GM12878 (cell line): ENCODE results near the gene UBXN7. TPM values are rescaled to one million over a fixed set of nuclear protein-coding genes. Genes with fewer than 3 reads are reported as not detected.
A peak's percentile ranks its signal among the peaks of the same experiment; 100 is the strongest.
"Not testable (repeated sequence)": the region's sequence is repeated elsewhere in the genome, so short reads cannot be mapped to it uniquely, and the experiment has no call there.

ENCODE experiments used
- ATAC-seq: fragments of 200-7000 bp; cut with Tn5 transposase; 3 replicates; pipeline ENCODE4 v1.9.1; 2020; ENCODE audit warnings: mild to moderate bottlenecking, moderate library complexity
- BruUV-seq: library from RNA; stranded (reverse); fragments of 400-500 nt; replicated peaks from 2 replicates; lab custom pipeline; 2021; lab: Mats Ljungman, UMichigan
- CTCF ChIA-PET: fragments of 300-600 bp; sonication (Branson Sonifier 250); formaldehyde crosslinking; extraction: SDS; loops from one replicate; lab custom pipeline; 2021; ENCODE audit warnings: inconsistent platforms; lab: Yijun Ruan, JAX
- POLR2A ChIA-PET: fragments of 350-600 bp; formaldehyde crosslinking; extraction: SDS; loops from one replicate; lab custom pipeline; 2021; ENCODE audit warnings: inconsistent platforms; lab: Charles Lee
- RAD21 ChIA-PET: fragments of 300-600 bp; sonication (Branson Sonifier 250); formaldehyde crosslinking; loops from one replicate; lab custom pipeline; 2023; ENCODE audit warnings: antibody characterized with exemption; ENCODE audit not compliant: unreplicated experiment; lab: Charles Lee
- SMC1A ChIA-PET: fragments of 300-600 bp; sonication (Branson Sonifier 250); formaldehyde crosslinking; loops from one replicate; lab custom pipeline; 2023; ENCODE audit not compliant: unreplicated experiment, uncharacterized antibody; lab: Charles Lee
- DNase-seq: peaks from one replicate; pipeline ENCODE4 v3.0.0-alpha.2; 2011; ENCODE audit warnings: low read depth, low spot score
- FAIRE-seq: peaks from 3 replicates; lab custom pipeline; 2011; peaks lifted over from hg19 to GRCh38; lab: Jason Lieb, UNC
- H2AFZ ChIP-seq: 2 replicates; pipeline ENCODE4 v1.6.0; 2011; ENCODE audit warnings: low read depth, low read length, control low read depth; ENCODE audit not compliant: control insufficient read depth
- H3K27ac ChIP-seq: 2 replicates; pipeline ENCODE4 v1.5.1; 2011; ENCODE audit warnings: control low read depth; ENCODE audit not compliant: control insufficient read depth, insufficient read depth
- H3K27me3 ChIP-seq, 2 experiments: replicated peaks in 1 of 2; 2 replicates each; pipeline versions ENCODE4 v1.6.0 to v1.6.1; 2011; ENCODE audit warnings: low read length in 1 of 2; ENCODE audit not compliant: control insufficient read depth in 2 of 2, insufficient read depth in 2 of 2
- H3K36me3 ChIP-seq, 2 experiments: 2 replicates each; pipeline ENCODE4 v1.5.1; 2011; ENCODE audit warnings: low read length in 1 of 2; ENCODE audit not compliant: control insufficient read depth in 2 of 2, insufficient read depth in 2 of 2
- H3K4me1 ChIP-seq: 2 replicates; pipeline ENCODE4 v1.6.1; 2011; ENCODE audit warnings: mild to moderate bottlenecking, low read length, moderate library complexity, mixed read lengths; ENCODE audit not compliant: control insufficient read depth, insufficient read depth
- H3K4me2 ChIP-seq: 2 replicates; pipeline ENCODE4 v1.6.0; 2011; ENCODE audit warnings: control low read depth; ENCODE audit not compliant: control insufficient read depth, insufficient read depth
- H3K4me3 ChIP-seq: fragments of 200-600 bp; sonication (generic); 2 replicates; pipeline ENCODE4 v1.5.1; 2016
- H3K79me2 ChIP-seq: 2 replicates; pipeline ENCODE4 v1.6.0; 2011; ENCODE audit warnings: low read length; ENCODE audit not compliant: control insufficient read depth, insufficient read depth
- H3K9ac ChIP-seq: 2 replicates; pipeline ENCODE4 v1.8.0; 2011; ENCODE audit warnings: low read length, control low read depth, mixed read lengths; ENCODE audit not compliant: control insufficient read depth, insufficient read depth
- H3K9me3 ChIP-seq: replicated peaks from 3 replicates; pipeline ENCODE4 v1.5.1; 2011; ENCODE audit warnings: mild to moderate bottlenecking, low read length; ENCODE audit not compliant: control insufficient read depth, insufficient read depth
- H4K20me1 ChIP-seq: 2 replicates; pipeline ENCODE4 v1.6.0; 2011; ENCODE audit not compliant: control insufficient read depth, insufficient read depth
- EP300 ChIP-seq, 2 experiments: fragments of 150-350 bp in 1 of 2; IDR thresholded peaks; 2 replicates each; pipeline ENCODE4 v1.6.1; 2011 to 2012; ENCODE audit warnings: low read depth in 2 of 2, low read length in 2 of 2, borderline replicate concordance in 1 of 2, improper control_type of control experiment in 1 of 2, inconsistent platforms in 1 of 2; ENCODE audit not compliant: control insufficient read depth in 1 of 2
- FOS ChIP-seq: IDR thresholded peaks from 3 replicates; pipeline ENCODE4 v1.6.1; 2011; ENCODE audit warnings: borderline replicate concordance; ENCODE audit not compliant: insufficient read length; ENCODE audit errors: extremely low read depth
- HDGF ChIP-seq: fragments of 450-650 bp; IDR thresholded peaks from 2 replicates; pipeline ENCODE4 v1.6.1; 2016; ENCODE audit warnings: antibody characterized with exemption
- MEF2A ChIP-seq: IDR thresholded peaks from 2 replicates; pipeline ENCODE4 v1.6.1; 2011; ENCODE audit warnings: low read depth, mild to moderate bottlenecking, low read length, moderate library complexity; ENCODE audit not compliant: insufficient read depth
- SIX5 ChIP-seq: IDR thresholded peaks from 2 replicates; pipeline ENCODE4 v1.6.1; 2011; ENCODE audit warnings: mild to moderate bottlenecking, low read depth, low read length, moderate library complexity; ENCODE audit not compliant: severe bottlenecking
- SPI1 ChIP-seq: IDR thresholded peaks from 2 replicates; pipeline ENCODE4 v1.6.1; 2011; ENCODE audit warnings: low read depth, mild to moderate bottlenecking, low read length, moderate library complexity, borderline replicate concordance; ENCODE audit not compliant: insufficient read depth
- WGBS: methylation state at CpG from one replicate; pipeline ENCODE4 v1.1.6; 2016; ENCODE audit warnings: low lambda C conversion rate; ENCODE audit not compliant: insufficient replicate concordance, insufficient coverage; ENCODE audit errors: missing lambda C conversion rate; 5-methylcytosine and 5-hydroxymethylcytosine counted together
- in situ Hi-C: fragments of 300-500 bp; cut with MboI; formaldehyde crosslinking; loops from 9 replicates; pipeline ENCODE4 v1.14.3; 2018; ENCODE audit warnings: mixed read lengths
- intact Hi-C: fragments of 100-400 bp; cut with micrococcal nuclease; formaldehyde crosslinking; loops from one replicate; pipeline ENCODE4 v1.14.2; 2022; ENCODE audit not compliant: unreplicated experiment
- polyA plus RNA-seq, 11 experiments: library from polyadenylated mRNA; depleted of rRNA in 4 of 11; unstranded in 6 of 11; stranded (reverse) in 5 of 11; fragments of >200 nt; fragmentation: Nextera tagmentation in 4 of 11; fragmentation: Illumina TruSeq in 1 of 11; extraction: Ambion mirVana in 4 of 11; extraction: Trizol in 1 of 11; gene quantifications; 1 replicate in 1 of 11; 2 replicates in 10 of 11; pipeline versions ENCODE4 v1.2.1 to v1.2.3, GENCODE V29; 2011 to 2016; ENCODE audit warnings: inconsistent platforms in 2 of 11, missing spikeins in 2 of 11, low read depth in 1 of 11
- total RNA-seq, 4 experiments: library from RNA; depleted of rRNA in 3 of 4; stranded (reverse); fragments of >200 nt in 3 of 4; fragmentation: Illumina TruSeq in 1 of 4; extraction: Trizol in 1 of 4; gene quantifications; 2 replicates each; pipeline versions ENCODE4 v1.2.1 to v1.2.3, GENCODE V29; 2013 to 2021
- TF ChIP-seq, protein P1 (sequence below): fragments of 450-650 bp; formaldehyde crosslinking; IDR thresholded peaks from 2 replicates; pipeline ENCODE4 v1.5.0; 2022; ENCODE audit warnings: mild to moderate bottlenecking, missing genetic modification characterization
- TF ChIP-seq, protein P2 (sequence below): fragments of 450-650 bp; IDR thresholded peaks from 2 replicates; pipeline ENCODE4 v1.6.1; 2016; ENCODE audit warnings: mild to moderate bottlenecking
- TF ChIP-seq, protein P3 (sequence below): IDR thresholded peaks from 2 replicates; pipeline ENCODE4 v1.6.1; 2012; ENCODE audit warnings: low read depth, low read length, improper control_type of control experiment

UBXN7 gene
- total and polyA plus RNA-seq, 10 of the 15 experiments (the other 5 are each of a cell fraction or from before 2014, with no cell fraction given) = 4.8 to 78.4 (median 24.9) TPM

DNA sequence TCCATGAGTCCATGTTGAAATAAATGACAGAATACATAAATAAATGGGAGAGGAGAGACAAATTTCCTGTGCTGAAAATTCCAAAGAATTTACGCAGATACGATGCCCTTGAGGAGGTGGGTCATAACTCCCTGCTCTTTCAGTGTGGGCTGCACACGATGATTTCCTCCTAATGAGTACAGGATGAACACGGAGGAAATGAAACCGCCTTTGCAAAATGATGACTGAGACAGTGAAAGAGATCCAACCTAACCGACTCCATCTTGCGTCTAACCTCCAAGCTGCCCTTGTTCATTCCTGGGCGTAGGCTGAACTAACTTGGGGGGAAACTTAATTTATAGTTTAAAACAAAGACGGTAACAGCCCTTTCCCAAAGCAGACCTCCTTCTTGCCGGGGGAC is 129.7 kb downstream of the UBXN7 start:
- WGBS = 22% methylated on average over 8 of the region's 10 CpGs
- intact Hi-C loops, SMC1A ChIA-PET, H2AFZ ChIP-seq, H4K20me1 ChIP-seq, H3K27me3 ChIP-seq, H3K27ac ChIP-seq, in situ Hi-C loops, H3K9me3 ChIP-seq, CTCF ChIA-PET, H3K4me3 ChIP-seq, BruUV-seq, H3K9ac ChIP-seq, H3K4me2 ChIP-seq, H3K79me2 ChIP-seq, FAIRE-seq, DNase-seq, H3K4me1 ChIP-seq, H3K36me3 ChIP-seq: not testable (repeated sequence)
- RAD21 ChIA-PET = interaction anchor here (1.1 kb wide), 1 partner anchor 128 kb away, joined by 3 read pairs; no protein-coding TSS in a partner anchor
- TF ChIP-seq SPI1 = peak; percentile 34; the same call in 1 of the 2 replicates
- ATAC-seq = peak; percentile 72
- POLR2A ChIA-PET = interaction anchor here (0.8 kb wide), 1 partner anchor 30 kb away, joined by 3 read pairs; no protein-coding TSS in a partner anchor

GRCh38 chr3:196298521-196298920 is 133.7 kb downstream of the UBXN7 start:
- 98% methylated on average over 2 of the region's 2 CpGs for WGBS
- no peaks in the 10 kb centered on the region; a peak in 1 of 4 replicates for H3K36me3 ChIP-seq
- ChIA-PET SMC1A (interaction anchor here (0.7 to 2.3 kb wide), 3 partner anchors 8 to 17 kb away, joined by 3 to 12 read pairs (median 5); no protein-coding TSS in a partner anchor), POLR2A (interaction anchor here (0.6 to 2.0 kb wide), 4 partner anchors 19 to 241 kb away, joined by 4 to 5 read pairs (median 5); partner anchors contain the start of gene DYNLT2B), RAD21 (no interaction called here), CTCF (interaction anchor here (0.9 to 1.2 kb wide), 2 partner anchors 20 to 224 kb away, joined by 4 to 5 read pairs; partner anchors contain the start of gene DYNLT2B)
- in situ Hi-C loops = no loop called here
- no peaks in the 10 kb centered on the region for H3K79me2 ChIP-seq
- H3K4me3 ChIP-seq = no peak overlapping the region
- FAIRE-seq (no peak), DNase-seq (no peak), ATAC-seq (no peak)
- no TSS peak for BruUV-seq
- H3K4me2 ChIP-seq = no peak overlapping the region
- H4K20me1 ChIP-seq = no peaks in the 10 kb centered on the region
- no peak overlapping the region for H2AFZ ChIP-seq
- peaks cover 7% of the 10 kb centered on the region for H3K4me1 ChIP-seq
- intact Hi-C loops = no loop called here
- H3K27me3 ChIP-seq = no peaks in the 10 kb centered on the region
- H3K27ac ChIP-seq = no peak overlapping the region
- no peak overlapping the region for H3K9ac ChIP-seq
- no peaks in the 10 kb centered on the region for H3K9me3 ChIP-seq
- TF ChIP-seq, protein P1, sequence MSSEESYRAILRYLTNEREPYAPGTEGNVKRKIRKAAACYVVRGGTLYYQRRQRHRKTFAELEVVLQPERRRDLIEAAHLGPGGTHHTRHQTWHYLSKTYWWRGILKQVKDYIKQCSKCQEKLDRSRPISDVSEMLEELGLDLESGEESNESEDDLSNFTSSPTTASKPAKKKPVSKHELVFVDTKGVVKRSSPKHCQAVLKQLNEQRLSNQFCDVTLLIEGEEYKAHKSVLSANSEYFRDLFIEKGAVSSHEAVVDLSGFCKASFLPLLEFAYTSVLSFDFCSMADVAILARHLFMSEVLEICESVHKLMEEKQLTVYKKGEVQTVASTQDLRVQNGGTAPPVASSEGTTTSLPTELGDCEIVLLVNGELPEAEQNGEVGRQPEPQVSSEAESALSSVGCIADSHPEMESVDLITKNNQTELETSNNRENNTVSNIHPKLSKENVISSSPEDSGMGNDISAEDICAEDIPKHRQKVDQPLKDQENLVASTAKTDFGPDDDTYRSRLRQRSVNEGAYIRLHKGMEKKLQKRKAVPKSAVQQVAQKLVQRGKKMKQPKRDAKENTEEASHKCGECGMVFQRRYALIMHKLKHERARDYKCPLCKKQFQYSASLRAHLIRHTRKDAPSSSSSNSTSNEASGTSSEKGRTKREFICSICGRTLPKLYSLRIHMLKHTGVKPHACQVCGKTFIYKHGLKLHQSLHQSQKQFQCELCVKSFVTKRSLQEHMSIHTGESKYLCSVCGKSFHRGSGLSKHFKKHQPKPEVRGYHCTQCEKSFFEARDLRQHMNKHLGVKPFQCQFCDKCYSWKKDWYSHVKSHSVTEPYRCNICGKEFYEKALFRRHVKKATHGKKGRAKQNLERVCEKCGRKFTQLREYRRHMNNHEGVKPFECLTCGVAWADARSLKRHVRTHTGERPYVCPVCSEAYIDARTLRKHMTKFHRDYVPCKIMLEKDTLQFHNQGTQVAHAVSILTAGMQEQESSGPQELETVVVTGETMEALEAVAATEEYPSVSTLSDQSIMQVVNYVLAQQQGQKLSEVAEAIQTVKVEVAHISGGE (CRISPR knock-in tag) = no peak
- no peak for TF ChIP-seq FOS
- no peak for TF ChIP-seq SPI1
- TF ChIP-seq, protein P2, sequence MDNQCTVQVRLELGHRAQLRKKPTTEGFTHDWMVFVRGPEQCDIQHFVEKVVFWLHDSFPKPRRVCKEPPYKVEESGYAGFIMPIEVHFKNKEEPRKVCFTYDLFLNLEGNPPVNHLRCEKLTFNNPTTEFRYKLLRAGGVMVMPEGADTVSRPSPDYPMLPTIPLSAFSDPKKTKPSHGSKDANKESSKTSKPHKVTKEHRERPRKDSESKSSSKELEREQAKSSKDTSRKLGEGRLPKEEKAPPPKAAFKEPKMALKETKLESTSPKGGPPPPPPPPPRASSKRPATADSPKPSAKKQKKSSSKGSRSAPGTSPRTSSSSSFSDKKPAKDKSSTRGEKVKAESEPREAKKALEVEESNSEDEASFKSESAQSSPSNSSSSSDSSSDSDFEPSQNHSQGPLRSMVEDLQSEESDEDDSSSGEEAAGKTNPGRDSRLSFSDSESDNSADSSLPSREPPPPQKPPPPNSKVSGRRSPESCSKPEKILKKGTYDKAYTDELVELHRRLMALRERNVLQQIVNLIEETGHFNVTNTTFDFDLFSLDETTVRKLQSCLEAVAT = no peak
- no peak for TF ChIP-seq HDGF
- TF ChIP-seq, protein P3, sequence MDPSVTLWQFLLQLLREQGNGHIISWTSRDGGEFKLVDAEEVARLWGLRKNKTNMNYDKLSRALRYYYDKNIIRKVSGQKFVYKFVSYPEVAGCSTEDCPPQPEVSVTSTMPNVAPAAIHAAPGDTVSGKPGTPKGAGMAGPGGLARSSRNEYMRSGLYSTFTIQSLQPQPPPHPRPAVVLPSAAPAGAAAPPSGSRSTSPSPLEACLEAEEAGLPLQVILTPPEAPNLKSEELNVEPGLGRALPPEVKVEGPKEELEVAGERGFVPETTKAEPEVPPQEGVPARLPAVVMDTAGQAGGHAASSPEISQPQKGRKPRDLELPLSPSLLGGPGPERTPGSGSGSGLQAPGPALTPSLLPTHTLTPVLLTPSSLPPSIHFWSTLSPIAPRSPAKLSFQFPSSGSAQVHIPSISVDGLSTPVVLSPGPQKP = no peak
- no peak for TF ChIP-seq MEF2A
- no peak for TF ChIP-seq SIX5
- no peak for TF ChIP-seq EP300 (IDR thresholded peaks at IDR 0.05; ENCODE audit: borderline replicate concordance in 1 of 2, control insufficient read depth in 1 of 2, low read depth in 2 of 2, low read length in 2 of 2)
